Type B pancreatic cell (in vitro differentiated cells): Measurements from ENCODE around the gene KPNA3. TPM values are rescaled to one million over a fixed set of nuclear protein-coding genes. Genes with fewer than 3 reads are reported as not detected.

Source experiments
- DNase-seq: peaks from one replicate; pipeline ENCODE4 v3.0.0; 2021; ENCODE audit warnings: mixed read lengths; ENCODE audit not compliant: unreplicated experiment; ENCODE audit errors: extremely low spot score
- H3K27ac Mint-ChIP-seq: 2 replicates; pipeline ENCODE4 v1.8.0; 2021; ENCODE audit warnings: mild to moderate bottlenecking, mixed read lengths
- H3K27me3 Mint-ChIP-seq: 2 replicates; pipeline ENCODE4 v1.8.0; 2021; ENCODE audit warnings: mixed read lengths
- H3K36me3 Mint-ChIP-seq: 2 replicates; pipeline ENCODE4 v1.8.0; 2021; ENCODE audit warnings: mixed read lengths
- H3K4me1 Mint-ChIP-seq: one replicate; pipeline ENCODE4 v1.8.0; 2021; ENCODE audit warnings: mixed read lengths; ENCODE audit not compliant: unreplicated experiment
- H3K4me3 Mint-ChIP-seq: 2 replicates; pipeline ENCODE4 v1.8.0; 2021; ENCODE audit warnings: mild to moderate bottlenecking, mixed read lengths
- H3K9me3 Mint-ChIP-seq: 2 replicates; pipeline ENCODE4 v1.8.0; 2021; ENCODE audit warnings: mixed read lengths
- total RNA-seq: library from RNA; stranded (reverse); gene quantifications from 2 replicates; pipeline ENCODE4 v1.2.1, GENCODE V29; 2021; ENCODE audit warnings: low replicate concordance
- TF ChIP-seq, protein P1 (sequence below): fragments of 200-600 bp; sonication (generic); conservative IDR thresholded peaks from 2 replicates; pipeline ENCODE4 v1.5.0; 2021; ENCODE audit warnings: antibody characterized with exemption, mild to moderate bottlenecking

The KPNA3 gene
- total RNA-seq, 1 donor from 2014 or later = 40.1 TPM

- TF ChIP-seq, protein P1, sequence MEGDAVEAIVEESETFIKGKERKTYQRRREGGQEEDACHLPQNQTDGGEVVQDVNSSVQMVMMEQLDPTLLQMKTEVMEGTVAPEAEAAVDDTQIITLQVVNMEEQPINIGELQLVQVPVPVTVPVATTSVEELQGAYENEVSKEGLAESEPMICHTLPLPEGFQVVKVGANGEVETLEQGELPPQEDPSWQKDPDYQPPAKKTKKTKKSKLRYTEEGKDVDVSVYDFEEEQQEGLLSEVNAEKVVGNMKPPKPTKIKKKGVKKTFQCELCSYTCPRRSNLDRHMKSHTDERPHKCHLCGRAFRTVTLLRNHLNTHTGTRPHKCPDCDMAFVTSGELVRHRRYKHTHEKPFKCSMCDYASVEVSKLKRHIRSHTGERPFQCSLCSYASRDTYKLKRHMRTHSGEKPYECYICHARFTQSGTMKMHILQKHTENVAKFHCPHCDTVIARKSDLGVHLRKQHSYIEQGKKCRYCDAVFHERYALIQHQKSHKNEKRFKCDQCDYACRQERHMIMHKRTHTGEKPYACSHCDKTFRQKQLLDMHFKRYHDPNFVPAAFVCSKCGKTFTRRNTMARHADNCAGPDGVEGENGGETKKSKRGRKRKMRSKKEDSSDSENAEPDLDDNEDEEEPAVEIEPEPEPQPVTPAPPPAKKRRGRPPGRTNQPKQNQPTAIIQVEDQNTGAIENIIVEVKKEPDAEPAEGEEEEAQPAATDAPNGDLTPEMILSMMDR = no peak
- Mint-ChIP-seq H3K4me3 (no peak overlapping the region), H3K27ac (no peak overlapping the region), H3K9me3 (no peaks in the 10 kb centered on the region), H3K4me1 (peaks cover 45% of the 10 kb centered on the region), H3K27me3 (no peaks in the 10 kb centered on the region), H3K36me3 (peaks cover 28% of the 10 kb centered on the region)
- no peak for DNase-seq
These were observed 7.5 kb downstream of the KPNA3 start for GRCh38 chr13:49784886-49785570.

DNA sequence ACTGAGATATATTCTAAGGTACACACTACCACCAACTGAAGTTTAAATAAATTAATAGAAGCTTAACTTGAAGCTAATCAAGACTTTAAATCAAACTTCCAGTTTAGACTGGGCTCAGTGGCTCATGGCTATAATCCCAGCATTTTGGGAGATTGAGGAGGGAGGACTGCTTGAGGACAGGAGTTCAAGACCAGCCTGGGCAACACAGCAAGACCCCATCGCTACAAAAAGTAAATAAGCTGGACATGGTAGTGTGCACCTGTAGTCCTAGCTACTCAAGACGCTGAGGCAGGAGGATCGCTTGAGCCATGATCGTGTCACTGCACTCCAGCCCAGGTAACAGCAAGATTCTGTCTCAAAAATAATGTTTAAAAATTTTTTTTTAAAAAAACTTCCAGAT, 8.6 kb downstream of the KPNA3 start:
- H3K27me3 Mint-ChIP-seq = no peaks in the 10 kb centered on the region
- H3K36me3 Mint-ChIP-seq = peaks cover 18% of the 10 kb centered on the region
- no peaks in the 10 kb centered on the region for H3K9me3 Mint-ChIP-seq
- DNase-seq = no peak
- no peak overlapping the region for H3K4me3 Mint-ChIP-seq
- TF ChIP-seq, protein P1 = no peak
- peaks cover 44% of the 10 kb centered on the region for H3K4me1 Mint-ChIP-seq
- H3K27ac Mint-ChIP-seq = no peak overlapping the region

DNA sequence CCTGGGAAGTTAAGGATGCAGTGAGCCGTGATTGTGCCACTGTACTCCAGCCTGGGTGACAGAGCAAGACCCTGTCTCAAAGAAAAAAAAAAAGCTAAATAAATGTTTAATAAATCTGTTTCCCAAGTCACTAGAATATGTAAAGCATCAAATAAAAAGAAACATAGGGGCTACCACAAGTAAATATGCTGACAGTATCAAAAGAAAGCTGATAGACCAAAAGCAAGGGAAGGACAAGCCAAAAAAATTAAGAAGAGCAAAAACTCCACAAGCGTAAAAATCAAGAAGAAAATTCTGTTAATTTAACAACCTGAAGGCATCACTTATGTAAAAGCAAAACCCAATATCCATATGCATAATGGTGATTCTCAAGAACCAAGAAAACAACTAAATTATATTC, 9.7 kb downstream of the KPNA3 start:
- Mint-ChIP-seq H3K27ac (no peak overlapping the region), H3K27me3 (no peaks in the 10 kb centered on the region), H3K36me3 (peaks cover 16% of the 10 kb centered on the region), H3K4me1 (peaks cover 41% of the 10 kb centered on the region), H3K4me3 (no peak overlapping the region), H3K9me3 (no peaks in the 10 kb centered on the region)
- TF ChIP-seq, protein P1 = no peak
- no peak for DNase-seq

DNA sequence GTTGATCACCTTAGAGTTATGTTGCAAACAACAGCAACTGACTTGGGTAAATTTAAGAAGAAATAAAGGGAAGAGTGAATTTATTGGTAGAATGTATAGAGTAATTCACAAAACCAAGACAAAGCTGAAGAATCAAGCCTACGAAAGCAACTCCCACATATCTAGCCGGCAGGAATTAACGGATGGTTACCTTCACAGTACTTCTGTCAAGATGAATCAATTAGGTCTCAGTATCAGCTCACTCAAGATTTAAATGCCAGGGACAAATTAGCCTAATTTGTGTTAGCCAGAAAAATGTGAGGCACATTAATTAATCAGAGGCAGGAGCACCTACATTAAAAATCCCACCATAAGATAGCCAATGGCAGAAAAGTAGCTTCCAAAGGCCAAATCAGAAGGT, 10.7 kb downstream of the KPNA3 start:
- Mint-ChIP-seq H3K27me3 (no peaks in the 10 kb centered on the region), H3K4me1 (peaks cover 45% of the 10 kb centered on the region), H3K36me3 (peaks cover 13% of the 10 kb centered on the region), H3K27ac (no peak overlapping the region), H3K9me3 (no peaks in the 10 kb centered on the region), H3K4me3 (no peak overlapping the region)
- no peak for DNase-seq
- TF ChIP-seq, protein P1 = no peak

GRCh38 chr13:49779721-49780120, 12.8 kb downstream of the KPNA3 start:
- TF ChIP-seq, protein P1 = no peak
- peak overlapping the region; percentile 1 for H3K27ac Mint-ChIP-seq
- no peaks in the 10 kb centered on the region for H3K9me3 Mint-ChIP-seq
- no peaks in the 10 kb centered on the region for H3K36me3 Mint-ChIP-seq
- peaks cover 39% of the 10 kb centered on the region for H3K4me1 Mint-ChIP-seq
- no peak overlapping the region for H3K4me3 Mint-ChIP-seq
- DNase-seq = no peak
- H3K27me3 Mint-ChIP-seq = no peaks in the 10 kb centered on the region
